PC-3 (cell line): ENCODE results near the gene NR2C2AP. TPM values are rescaled to one million over a fixed set of nuclear protein-coding genes. Genes with fewer than 3 reads are reported as not detected.

Experiments
- ATAC-seq: fragments of 200-7000 bp; cut with Tn5 transposase; 2 replicates; pipeline ENCODE4 v1.9.1; 2020; ENCODE audit warnings: mild to moderate bottlenecking, moderate library complexity
- BruUV-seq: library from RNA; stranded (reverse); fragments of 400-500 nt; replicated peaks from 2 replicates; lab custom pipeline; 2021; lab: Mats Ljungman, UMichigan
- CTCF ChIA-PET: fragments of 300-600 bp; sonication (Branson Sonifier 250); formaldehyde crosslinking; loops from one replicate; lab custom pipeline; 2022; ENCODE audit warnings: antibody characterized with exemption; lab: Charles Lee
- POLR2A ChIA-PET: fragments of 300-600 bp; sonication (Branson Sonifier 250); formaldehyde crosslinking; loops from one replicate; lab custom pipeline; 2022; ENCODE audit warnings: antibody characterized with exemption; ENCODE audit not compliant: unreplicated experiment; lab: Charles Lee
- DNase-seq: peaks from one replicate; pipeline ENCODE4 v3.0.0-alpha.2; 2015
- H2AFZ ChIP-seq: fragments of 300-600 bp; sonication (generic); 2 replicates; pipeline ENCODE4 v1.6.0; 2016; ENCODE audit warnings: antibody characterized with exemption, low read length
- H3F3A ChIP-seq: fragments of 300-600 bp; sonication (generic); one replicate; pipeline ENCODE4 v1.6.0; 2017; ENCODE audit warnings: antibody characterized with exemption, low read length, control low read depth, mild to moderate bottlenecking; ENCODE audit not compliant: unreplicated experiment
- H3K27ac ChIP-seq: fragments of 300-600 bp; sonication (generic); 2 replicates; pipeline ENCODE4 v1.5.1; 2016; ENCODE audit warnings: mild to moderate bottlenecking, low read length
- H3K27me3 ChIP-seq: fragments of 300-600 bp; sonication (generic); 2 replicates; pipeline ENCODE4 v1.6.1; 2016; ENCODE audit warnings: low read length, mixed read lengths
- H3K36me3 ChIP-seq: fragments of 300-600 bp; sonication (generic); 2 replicates; pipeline ENCODE4 v1.6.1; 2016; ENCODE audit warnings: low read depth, mixed run types, low read length, mixed read lengths
- H3K4me1 ChIP-seq: fragments of 300-600 bp; sonication (generic); 2 replicates; pipeline ENCODE4 v1.5.1; 2016; ENCODE audit warnings: low read length; ENCODE audit not compliant: insufficient read depth
- H3K4me2 ChIP-seq: fragments of 300-600 bp; sonication (generic); 2 replicates; pipeline ENCODE4 v1.6.0; 2016; ENCODE audit warnings: low read length
- H3K4me3 ChIP-seq: fragments of 300-600 bp; sonication (generic); 2 replicates; pipeline ENCODE4 v1.5.1; 2016; ENCODE audit warnings: mild to moderate bottlenecking, low read length, mixed read lengths
- H3K79me2 ChIP-seq: fragments of 300-600 bp; sonication (generic); 2 replicates; pipeline ENCODE4 v1.6.1; 2017; ENCODE audit warnings: low read length, mixed read lengths
- H3K9ac ChIP-seq: fragments of 300-600 bp; sonication (generic); 2 replicates; pipeline ENCODE4 v1.6.0; 2016; ENCODE audit warnings: mild to moderate bottlenecking, low read length
- H3K9me2 ChIP-seq: fragments of 300-600 bp; sonication (generic); replicated peaks from 2 replicates; pipeline ENCODE4 v1.6.1; 2016; ENCODE audit warnings: mixed run types, low read length, mixed read lengths
- H3K9me3 ChIP-seq: fragments of 300-600 bp; sonication (generic); 2 replicates; pipeline ENCODE4 v1.6.1; 2016; ENCODE audit warnings: low read length, mixed read lengths
- H4K20me1 ChIP-seq: fragments of 300-600 bp; sonication (generic); 2 replicates; pipeline ENCODE4 v1.6.1; 2016; ENCODE audit warnings: low read length, mixed read lengths
- EZH2 ChIP-seq: fragments of 300-600 bp; sonication (generic); IDR thresholded peaks from one replicate; pipeline ENCODE4 v1.6.1; 2017; ENCODE audit warnings: antibody characterized with exemption, mild to moderate bottlenecking, low read length; ENCODE audit not compliant: unreplicated experiment
- EZH2phosphoT487 ChIP-seq: fragments of 300-600 bp; sonication (generic); IDR thresholded peaks from 2 replicates; pipeline ENCODE4 v1.6.1; 2018; ENCODE audit warnings: mild to moderate bottlenecking, antibody characterized with exemption, low read length, borderline replicate concordance
- intact Hi-C: fragments of 100-400 bp; cut with micrococcal nuclease; formaldehyde crosslinking; loops from 2 replicates; pipeline ENCODE4 v1.9.0; 2023
- total RNA-seq: library from RNA; depleted of rRNA; stranded (reverse); fragments of >200 nt; gene quantifications from 2 replicates; pipeline ENCODE4 v1.2.3, GENCODE V29; 2014
- TF ChIP-seq, protein P1 (sequence below): fragments of 300-600 bp; sonication (generic); conservative IDR thresholded peaks from 2 replicates; pipeline ENCODE4 v1.5.1; 2017; ENCODE audit warnings: antibody characterized with exemption, low read depth, mild to moderate bottlenecking, low read length

NR2C2AP gene
- total RNA-seq, 1 experiment from 2014 or later, result 39.3 TPM

DNA sequence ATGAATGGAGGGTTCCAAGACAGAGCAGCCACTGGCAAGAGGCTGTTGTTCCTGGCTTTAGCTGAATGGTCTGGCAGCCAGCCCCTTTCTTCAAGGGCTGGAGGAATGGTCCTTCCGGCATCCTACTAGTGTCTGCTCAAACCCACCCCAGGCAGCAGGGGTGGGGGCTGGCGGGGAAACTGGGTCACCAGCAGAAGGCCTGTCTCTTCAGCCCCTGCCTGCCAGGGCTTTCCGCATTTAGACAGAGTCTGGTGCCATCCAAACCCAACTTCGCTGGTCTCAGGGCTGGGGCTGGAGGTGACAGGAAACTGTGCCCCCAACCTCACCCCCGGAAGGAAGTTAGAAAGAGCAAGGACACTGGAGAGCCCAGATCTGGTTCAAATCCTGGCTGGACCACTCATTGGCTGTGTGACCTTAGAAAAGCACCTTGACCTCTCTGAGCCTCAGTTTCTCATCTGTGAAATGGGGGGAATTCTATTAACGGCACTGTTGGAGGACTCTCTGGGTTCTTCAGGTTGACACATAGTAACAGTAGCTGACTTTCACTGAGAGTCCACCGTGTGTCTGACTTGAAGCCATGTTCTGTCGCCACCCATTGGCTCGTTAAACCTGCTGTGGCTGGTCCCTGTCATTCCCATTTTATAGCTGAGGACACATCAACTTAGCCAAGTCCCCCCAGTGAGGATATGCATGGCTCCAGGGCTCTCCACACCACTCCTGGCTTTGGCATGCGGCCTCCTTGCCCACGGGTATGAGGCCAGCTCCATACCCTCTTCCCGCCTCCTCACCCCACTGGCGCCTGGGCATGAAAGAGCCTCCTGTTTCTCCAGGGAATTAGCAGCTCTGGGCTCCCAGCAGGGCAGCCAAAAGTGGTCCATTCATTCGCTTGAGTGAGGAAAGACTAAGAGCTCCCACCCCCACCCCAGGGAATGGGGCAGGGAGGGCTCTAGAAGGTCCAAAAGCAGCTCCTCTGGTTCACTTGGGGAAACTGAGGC is 2.5 kb upstream of the NR2C2AP start:
- no peaks in the 10 kb centered on the region for H3F3A ChIP-seq
- peaks cover 8% of the 10 kb centered on the region for H3K36me3 ChIP-seq
- no peaks in the 10 kb centered on the region for H3K9me3 ChIP-seq
- no TSS peak for BruUV-seq
- intact Hi-C loops, result no loop called here
- peaks cover 20% of the 10 kb centered on the region for H3K79me2 ChIP-seq
- H3K27ac ChIP-seq, result no peak overlapping the region
- no peak overlapping the region for H3K4me3 ChIP-seq
- no peaks in the 10 kb centered on the region for H3K27me3 ChIP-seq
- no peak for ATAC-seq
- TF ChIP-seq EZH2, result no peak
- no peak for TF ChIP-seq EZH2phosphoT487
- TF ChIP-seq, protein P1, sequence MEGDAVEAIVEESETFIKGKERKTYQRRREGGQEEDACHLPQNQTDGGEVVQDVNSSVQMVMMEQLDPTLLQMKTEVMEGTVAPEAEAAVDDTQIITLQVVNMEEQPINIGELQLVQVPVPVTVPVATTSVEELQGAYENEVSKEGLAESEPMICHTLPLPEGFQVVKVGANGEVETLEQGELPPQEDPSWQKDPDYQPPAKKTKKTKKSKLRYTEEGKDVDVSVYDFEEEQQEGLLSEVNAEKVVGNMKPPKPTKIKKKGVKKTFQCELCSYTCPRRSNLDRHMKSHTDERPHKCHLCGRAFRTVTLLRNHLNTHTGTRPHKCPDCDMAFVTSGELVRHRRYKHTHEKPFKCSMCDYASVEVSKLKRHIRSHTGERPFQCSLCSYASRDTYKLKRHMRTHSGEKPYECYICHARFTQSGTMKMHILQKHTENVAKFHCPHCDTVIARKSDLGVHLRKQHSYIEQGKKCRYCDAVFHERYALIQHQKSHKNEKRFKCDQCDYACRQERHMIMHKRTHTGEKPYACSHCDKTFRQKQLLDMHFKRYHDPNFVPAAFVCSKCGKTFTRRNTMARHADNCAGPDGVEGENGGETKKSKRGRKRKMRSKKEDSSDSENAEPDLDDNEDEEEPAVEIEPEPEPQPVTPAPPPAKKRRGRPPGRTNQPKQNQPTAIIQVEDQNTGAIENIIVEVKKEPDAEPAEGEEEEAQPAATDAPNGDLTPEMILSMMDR, result no peak
- no peaks in the 10 kb centered on the region for H3K9me2 ChIP-seq
- peaks cover 13% of the 10 kb centered on the region for H3K4me1 ChIP-seq
- CTCF ChIA-PET, result no interaction called here
- H2AFZ ChIP-seq, result no peak overlapping the region
- no peaks in the 10 kb centered on the region for H4K20me1 ChIP-seq
- no peak overlapping the region for H3K9ac ChIP-seq
- POLR2A ChIA-PET, result no interaction called here
- H3K4me2 ChIP-seq, result no peak overlapping the region
- DNase-seq, result no peak

DNA sequence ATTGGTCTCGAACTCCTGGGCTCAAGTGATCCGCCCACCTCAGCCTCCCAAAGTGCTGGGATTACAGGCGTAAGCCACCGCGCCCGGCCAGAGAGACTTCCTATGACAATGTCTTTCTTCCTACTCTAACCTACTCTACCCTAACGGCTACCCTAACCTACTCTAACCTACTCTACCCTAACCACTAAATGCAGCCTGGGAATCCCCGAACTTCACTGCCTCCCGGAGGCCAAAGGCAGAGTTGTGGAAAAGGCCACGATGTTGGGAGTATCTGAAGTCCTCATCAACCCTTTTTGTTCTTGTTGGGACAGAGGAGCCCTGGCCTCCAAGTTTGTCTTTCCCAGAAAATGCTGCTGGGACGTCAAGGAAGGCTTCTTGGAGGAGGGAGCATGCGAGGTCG is 967 bp upstream of the NR2C2AP start:
- no peak for ATAC-seq
- POLR2A ChIA-PET, result no interaction called here
- intact Hi-C loops, result no loop called here

More for the DNA sequence above, 967 bp upstream of the NR2C2AP start:
- Histone ChIP-seq H3K4me1 (peaks cover 13% of the 10 kb centered on the region), H3F3A (no peaks in the 10 kb centered on the region), H3K36me3 (peaks cover 8% of the 10 kb centered on the region), H3K79me2 (peaks cover 20% of the 10 kb centered on the region), H3K27ac (no peak overlapping the region), H3K9ac (no peak overlapping the region), H3K27me3 (no peaks in the 10 kb centered on the region), H3K9me3 (no peaks in the 10 kb centered on the region), H3K4me2 (no peak overlapping the region), H3K9me2 (no peaks in the 10 kb centered on the region), H4K20me1 (no peaks in the 10 kb centered on the region), H3K4me3 (no peak overlapping the region), H2AFZ (no peak overlapping the region)
- TF ChIP-seq EZH2 (no peak), EZH2phosphoT487 (no peak)
- TF ChIP-seq, protein P1, result no peak; the same call in 1 of the 2 replicates
- DNase-seq, result peak; percentile 20
- BruUV-seq, result no TSS peak
- CTCF ChIA-PET, result interaction anchor here (0.6 kb wide), 1 partner anchor 264 kb away, joined by 10 read pairs; no protein-coding TSS in a partner anchor
